ENCODE results near the gene DESI2. TPM values are rescaled to one million over a fixed set of nuclear protein-coding genes. Genes with fewer than 3 reads are reported as not detected.

DESI2 gene
- total and polyA plus RNA-seq, 2 experiments from 2014 or later, result 43.9 to 65.9 TPM

- no peaks in the 10 kb centered on the region for H3K9me3 ChIP-seq (ENCODE audit: low read depth)
- no peak overlapping the region for H3K4me2 ChIP-seq (ENCODE audit: unreplicated experiment)
- in situ Hi-C loops (cut with MboI), result no loop called here
- no peaks in the 10 kb centered on the region for H3K79me2 ChIP-seq (ENCODE audit: insufficient read depth)
- H3K4me1 ChIP-seq (ENCODE audit: insufficient read depth), result no peaks in the 10 kb centered on the region
- H3K9ac ChIP-seq, result no peak overlapping the region
- WGBS, 2 experiments (ENCODE audit: low coverage in 1 of 2, low lambda C conversion rate in 2 of 2, missing lambda C conversion rate in 2 of 2), result 78 to 80% methylated on average over 6 of the region's 6 CpGs
- no peaks in the 10 kb centered on the region for H3F3A ChIP-seq (ENCODE audit: insufficient read depth)
- no peak for TF ChIP-seq EZH2 (IDR thresholded peaks at IDR 0.05; ENCODE audit: insufficient read depth, poor library complexity, severe bottlenecking)
- TF ChIP-seq EZH2phosphoT487 (IDR thresholded peaks at IDR 0.05; ENCODE audit: insufficient read depth, low read depth), result no peak
- H3K27me3 ChIP-seq (replicated peaks; ENCODE audit: insufficient read depth), result no peaks in the 10 kb centered on the region
- no peaks in the 10 kb centered on the region for H3K36me3 ChIP-seq (ENCODE audit: low read depth)
- H4K20me1 ChIP-seq (ENCODE audit: insufficient read depth), result no peaks in the 10 kb centered on the region
- H3K27ac ChIP-seq, result no peak overlapping the region
- no peak for DNase-seq
- H3K9me2 ChIP-seq (ENCODE audit: insufficient read depth), result no peaks in the 10 kb centered on the region
- no peak overlapping the region for H2AFZ ChIP-seq
- H3K4me3 ChIP-seq, result no peak overlapping the region
Measured at GRCh38 chr1:244634546-244634945, 18.4 kb upstream of the DESI2 start.

GRCh38 chr1:244636488-244637259 is 16.3 kb upstream of the DESI2 start:
- H2AFZ ChIP-seq, result no peak overlapping the region
- H3K79me2 ChIP-seq (ENCODE audit: insufficient read depth), result no peaks in the 10 kb centered on the region
- no peak overlapping the region for H3K4me2 ChIP-seq (ENCODE audit: unreplicated experiment)
- no peaks in the 10 kb centered on the region for H3K27me3 ChIP-seq (replicated peaks; ENCODE audit: insufficient read depth)
- H3K9me3 ChIP-seq (ENCODE audit: low read depth), result no peaks in the 10 kb centered on the region
- H3K36me3 ChIP-seq (ENCODE audit: low read depth), result no peaks in the 10 kb centered on the region
- H3F3A ChIP-seq (ENCODE audit: insufficient read depth), result no peaks in the 10 kb centered on the region
- WGBS, 2 experiments (ENCODE audit: low coverage in 1 of 2, low lambda C conversion rate in 2 of 2, missing lambda C conversion rate in 2 of 2), result 65 to 66% methylated on average over 10 of the region's 10 CpGs
- H3K4me3 ChIP-seq, result no peak overlapping the region
- DNase-seq, result no peak
- no peaks in the 10 kb centered on the region for H3K9me2 ChIP-seq (ENCODE audit: insufficient read depth)
- in situ Hi-C loops (cut with MboI), result no loop called here
- no peak overlapping the region for H3K27ac ChIP-seq
- TF ChIP-seq EZH2 (IDR thresholded peaks at IDR 0.05; ENCODE audit: insufficient read depth, poor library complexity, severe bottlenecking), result no peak
- no peak for TF ChIP-seq EZH2phosphoT487 (IDR thresholded peaks at IDR 0.05; ENCODE audit: insufficient read depth, low read depth)
- no peak overlapping the region for H3K9ac ChIP-seq
- no peaks in the 10 kb centered on the region for H4K20me1 ChIP-seq (ENCODE audit: insufficient read depth)
- H3K4me1 ChIP-seq (ENCODE audit: insufficient read depth), result no peaks in the 10 kb centered on the region

GRCh38 chr1:244639561-244639960 is 13.4 kb upstream of the DESI2 start:
- H3K27me3 ChIP-seq (replicated peaks; ENCODE audit: insufficient read depth), result no peaks in the 10 kb centered on the region
- no peaks in the 10 kb centered on the region for H3K9me2 ChIP-seq (ENCODE audit: insufficient read depth)
- H3F3A ChIP-seq (ENCODE audit: insufficient read depth), result no peaks in the 10 kb centered on the region
- no peak overlapping the region for H2AFZ ChIP-seq
- DNase-seq, result no peak
- TF ChIP-seq EZH2 (IDR thresholded peaks at IDR 0.05; ENCODE audit: insufficient read depth, poor library complexity, severe bottlenecking) (no peak), EZH2phosphoT487 (IDR thresholded peaks at IDR 0.05; ENCODE audit: insufficient read depth, low read depth) (no peak)
- no peak overlapping the region for H3K27ac ChIP-seq
- in situ Hi-C loops (cut with MboI), result no loop called here
- H3K4me2 ChIP-seq (ENCODE audit: unreplicated experiment), result no peak overlapping the region
- no peaks in the 10 kb centered on the region for H3K36me3 ChIP-seq (ENCODE audit: low read depth)
- H4K20me1 ChIP-seq (ENCODE audit: insufficient read depth), result no peaks in the 10 kb centered on the region
- H3K9me3 ChIP-seq (ENCODE audit: low read depth), result no peaks in the 10 kb centered on the region
- H3K4me1 ChIP-seq (ENCODE audit: insufficient read depth), result no peaks in the 10 kb centered on the region
- H3K79me2 ChIP-seq (ENCODE audit: insufficient read depth), result no peaks in the 10 kb centered on the region
- no peak overlapping the region for H3K9ac ChIP-seq
- no peak overlapping the region for H3K4me3 ChIP-seq

- in situ Hi-C loops (cut with MboI), result no loop called here
- H4K20me1 ChIP-seq (ENCODE audit: insufficient read depth), result no peaks in the 10 kb centered on the region
Measured at GRCh38 chr1:244640917-244641316, 12.0 kb upstream of the DESI2 start.

More at GRCh38 chr1:244640917-244641316, 12.0 kb upstream of the DESI2 start:
- H3F3A ChIP-seq (ENCODE audit: insufficient read depth), result no peaks in the 10 kb centered on the region
- no peak overlapping the region for H3K4me3 ChIP-seq
- no peak overlapping the region for H3K4me2 ChIP-seq (ENCODE audit: unreplicated experiment)
- H3K36me3 ChIP-seq (ENCODE audit: low read depth), result no peaks in the 10 kb centered on the region
- no peaks in the 10 kb centered on the region for H3K9me3 ChIP-seq (ENCODE audit: low read depth)
- no peak for TF ChIP-seq EZH2 (IDR thresholded peaks at IDR 0.05; ENCODE audit: insufficient read depth, poor library complexity, severe bottlenecking)
- TF ChIP-seq EZH2phosphoT487 (IDR thresholded peaks at IDR 0.05; ENCODE audit: insufficient read depth, low read depth), result no peak
- H2AFZ ChIP-seq, result no peak overlapping the region
- H3K4me1 ChIP-seq (ENCODE audit: insufficient read depth), result no peaks in the 10 kb centered on the region
- H3K27me3 ChIP-seq (replicated peaks; ENCODE audit: insufficient read depth), result no peaks in the 10 kb centered on the region
- no peak overlapping the region for H3K27ac ChIP-seq
- H3K79me2 ChIP-seq (ENCODE audit: insufficient read depth), result no peaks in the 10 kb centered on the region
- WGBS, 2 experiments (ENCODE audit: low coverage in 1 of 2, low lambda C conversion rate in 2 of 2, missing lambda C conversion rate in 2 of 2), result 77 to 82% methylated on average over 6 of the region's 6 CpGs
- H3K9me2 ChIP-seq (ENCODE audit: insufficient read depth), result no peaks in the 10 kb centered on the region
- no peak for DNase-seq
- no peak overlapping the region for H3K9ac ChIP-seq
